Measurements from ENCODE around the gene PEAK1.
A peak's percentile ranks its signal among the peaks of the same experiment; 100 is the strongest.

Gene PEAK1

DNA sequence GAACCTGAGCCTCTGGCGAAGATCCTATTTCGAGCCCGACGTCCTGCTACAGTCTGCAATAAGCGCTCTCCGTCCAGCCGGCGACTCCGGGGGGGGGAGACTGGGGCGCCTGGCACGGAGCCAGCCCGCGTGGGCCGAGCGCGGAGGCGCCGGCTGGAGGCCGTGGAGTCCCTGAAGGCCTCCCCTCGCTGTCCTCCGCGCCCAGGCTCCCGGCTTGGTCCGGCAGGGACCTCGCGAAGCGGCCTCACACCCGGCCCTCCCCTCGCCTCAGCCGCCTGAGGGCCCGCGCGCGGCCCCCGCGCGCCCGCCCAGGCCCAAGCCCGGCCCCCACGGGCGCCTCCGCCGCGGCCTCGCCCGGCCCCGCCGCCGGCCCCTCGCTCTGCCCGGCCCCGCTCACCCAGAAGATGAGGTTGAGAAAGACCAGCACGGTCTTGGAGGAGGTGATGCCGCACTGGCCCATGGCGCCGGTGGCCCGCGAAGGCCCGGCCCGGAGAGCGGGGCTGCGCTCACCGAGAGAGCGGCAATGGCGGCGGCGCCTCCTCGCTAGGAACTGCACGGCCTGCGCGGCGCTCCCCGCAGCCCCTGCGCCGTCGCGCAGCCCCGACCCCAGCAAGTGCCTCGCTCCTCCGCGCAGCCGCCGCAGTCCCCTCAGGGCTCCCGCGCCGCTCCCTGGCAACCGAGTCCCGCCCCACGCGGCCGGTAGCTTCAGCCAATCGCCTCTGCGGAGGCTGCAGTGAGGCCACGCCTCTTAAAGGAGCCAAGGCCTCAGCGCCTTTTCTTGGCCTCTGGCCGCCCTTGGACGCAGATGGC lies 349.2 kb downstream of the PEAK1 start, which contains the start of gene TSPAN3:
TSS of gene TSPAN3 (minus strand) at position 615 of the 810 bp plus-strand sequence. CDS start at position 460, 155 bp downstream.
- H3K36me3 ChIP-seq (ENCODE audit: insufficient read depth, low read length) = no peaks in the 10 kb centered on the region
- H3K9me3 ChIP-seq (ENCODE audit: control insufficient read depth, insufficient read depth, low read length) = no peaks in the 10 kb centered on the region
- H3K9ac ChIP-seq (ENCODE audit: low read depth, low read length) = peak within 1 kb of the TSS; percentile 77
- H3K4me1 ChIP-seq (ENCODE audit: insufficient read depth, low read length) = peaks cover 5% of the 10 kb centered on the region; the same call in 1 of the 2 replicates

DNA sequence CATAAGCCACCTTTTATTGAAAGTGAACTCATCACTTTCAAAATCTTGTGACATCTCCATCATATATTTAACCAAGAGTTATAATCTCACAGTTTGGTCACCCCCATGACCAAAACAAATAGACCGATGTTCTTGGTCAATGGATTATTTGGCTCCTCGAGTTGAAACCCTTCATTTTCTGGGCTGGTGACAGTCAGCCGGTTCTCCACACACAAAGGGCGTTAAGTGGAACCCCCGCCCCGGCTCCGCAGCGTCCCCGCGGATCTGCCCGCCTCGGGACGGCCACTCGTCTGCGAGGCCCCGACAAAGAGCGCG lies 349.8 kb downstream of the PEAK1 start:
- Histone ChIP-seq H3K36me3 (ENCODE audit: insufficient read depth, low read length) (no peaks in the 10 kb centered on the region), H3K9ac (ENCODE audit: low read depth, low read length) (peak overlapping the region; percentile 77), H3K9me3 (ENCODE audit: control insufficient read depth, insufficient read depth, low read length) (no peaks in the 10 kb centered on the region), H3K4me1 (ENCODE audit: insufficient read depth, low read length) (peaks cover 5% of the 10 kb centered on the region; the same call in 1 of the 2 replicates)

DNA sequence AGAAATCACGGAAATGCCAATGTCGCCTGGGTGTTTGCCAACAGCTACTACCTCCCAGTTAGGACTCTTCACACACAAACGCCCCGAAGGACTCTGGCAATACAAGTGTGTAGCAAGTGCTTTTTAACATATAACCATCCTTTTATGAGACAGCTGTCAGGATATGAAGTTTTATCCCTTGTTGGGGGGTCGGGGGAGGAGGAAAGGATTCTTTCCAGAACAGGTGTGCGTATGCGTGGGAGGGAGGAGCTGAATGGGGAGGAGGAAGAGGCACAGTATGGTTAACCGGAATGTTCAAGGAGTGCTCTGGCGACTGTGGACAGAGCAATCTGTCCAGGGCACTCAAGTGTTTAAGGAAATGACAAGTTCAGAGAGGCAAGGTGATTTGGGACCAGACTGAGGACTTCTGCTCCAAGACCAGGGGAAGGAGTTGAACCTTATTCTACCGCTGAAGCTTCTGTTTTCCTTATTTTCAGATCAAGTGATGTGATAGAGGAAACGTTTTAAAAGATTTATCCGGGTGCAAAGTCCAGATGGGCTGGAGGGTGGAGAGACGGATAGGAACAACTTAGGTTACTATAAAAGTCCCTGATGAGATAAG lies 350.3 kb downstream of the PEAK1 start:
- H3K9me3 ChIP-seq (ENCODE audit: control insufficient read depth, insufficient read depth, low read length) = no peaks in the 10 kb centered on the region
- no peaks in the 10 kb centered on the region for H3K36me3 ChIP-seq (ENCODE audit: insufficient read depth, low read length)
- H3K9ac ChIP-seq (ENCODE audit: low read depth, low read length) = peak overlapping the region; percentile 77; the same call in 1 of the 2 replicates
- H3K4me1 ChIP-seq (ENCODE audit: insufficient read depth, low read length) = peaks cover 10% of the 10 kb centered on the region; the same call in 1 of the 2 replicates

DNA sequence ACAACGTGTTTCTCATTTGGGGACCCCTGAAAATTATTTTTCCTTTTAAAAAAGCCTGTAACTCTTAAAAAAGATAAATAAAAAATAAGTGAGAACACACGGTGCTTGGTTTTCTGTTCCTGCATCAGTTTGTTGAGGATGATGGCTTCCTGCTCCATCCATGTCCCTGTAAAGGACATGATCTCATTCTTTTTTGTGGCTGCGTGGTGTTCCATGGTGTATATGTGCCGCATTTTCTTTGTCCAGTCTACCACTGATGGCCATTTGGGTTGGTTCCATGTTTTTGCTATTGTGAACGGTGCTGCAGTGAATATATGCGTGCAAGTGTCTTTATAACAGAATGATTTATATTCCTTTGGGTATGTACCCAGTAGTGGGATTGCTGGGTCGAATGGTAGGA lies 351.3 kb downstream of the PEAK1 start:
- no peak overlapping the region for H3K9ac ChIP-seq (ENCODE audit: low read depth, low read length)
- H3K36me3 ChIP-seq (ENCODE audit: insufficient read depth, low read length) = no peaks in the 10 kb centered on the region
- peaks cover 20% of the 10 kb centered on the region for H3K4me1 ChIP-seq (ENCODE audit: insufficient read depth, low read length)
- H3K9me3 ChIP-seq (ENCODE audit: control insufficient read depth, insufficient read depth, low read length) = no peaks in the 10 kb centered on the region

DNA sequence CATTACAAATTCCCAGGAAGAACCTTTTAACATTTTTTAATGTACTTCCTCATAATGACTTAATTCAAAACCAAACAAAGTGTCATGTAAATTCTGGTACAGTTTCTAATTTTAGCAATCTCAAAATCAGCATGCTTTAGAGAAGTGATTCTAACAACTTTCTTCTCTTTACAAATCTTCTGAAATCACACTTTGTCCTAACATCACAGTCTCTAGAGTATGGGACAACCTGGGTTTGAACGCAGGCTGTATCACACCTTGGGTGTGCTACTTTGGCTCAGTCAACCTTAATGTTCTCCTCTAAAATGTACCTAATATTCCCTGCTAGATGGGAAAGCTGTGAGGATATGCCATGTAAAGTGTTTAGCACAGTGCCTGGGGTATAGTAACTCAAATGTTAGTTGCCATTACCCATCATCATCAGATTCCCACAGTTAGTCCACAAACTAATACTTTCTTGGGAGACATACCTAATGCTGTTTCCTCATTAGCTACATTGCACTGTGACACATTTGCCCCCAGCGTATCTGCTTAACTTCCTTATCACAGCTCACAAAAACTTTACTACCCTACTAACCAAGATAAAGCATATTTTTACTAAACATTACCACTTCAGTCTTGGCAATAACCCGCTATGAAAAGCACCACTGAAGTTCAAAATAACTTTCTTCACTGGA lies 352.1 kb downstream of the PEAK1 start:
- H3K36me3 ChIP-seq (ENCODE audit: insufficient read depth, low read length) = no peaks in the 10 kb centered on the region
- H3K9ac ChIP-seq (ENCODE audit: low read depth, low read length) = no peak overlapping the region
- H3K4me1 ChIP-seq (ENCODE audit: insufficient read depth, low read length) = peaks cover 20% of the 10 kb centered on the region
- no peaks in the 10 kb centered on the region for H3K9me3 ChIP-seq (ENCODE audit: control insufficient read depth, insufficient read depth, low read length)

DNA sequence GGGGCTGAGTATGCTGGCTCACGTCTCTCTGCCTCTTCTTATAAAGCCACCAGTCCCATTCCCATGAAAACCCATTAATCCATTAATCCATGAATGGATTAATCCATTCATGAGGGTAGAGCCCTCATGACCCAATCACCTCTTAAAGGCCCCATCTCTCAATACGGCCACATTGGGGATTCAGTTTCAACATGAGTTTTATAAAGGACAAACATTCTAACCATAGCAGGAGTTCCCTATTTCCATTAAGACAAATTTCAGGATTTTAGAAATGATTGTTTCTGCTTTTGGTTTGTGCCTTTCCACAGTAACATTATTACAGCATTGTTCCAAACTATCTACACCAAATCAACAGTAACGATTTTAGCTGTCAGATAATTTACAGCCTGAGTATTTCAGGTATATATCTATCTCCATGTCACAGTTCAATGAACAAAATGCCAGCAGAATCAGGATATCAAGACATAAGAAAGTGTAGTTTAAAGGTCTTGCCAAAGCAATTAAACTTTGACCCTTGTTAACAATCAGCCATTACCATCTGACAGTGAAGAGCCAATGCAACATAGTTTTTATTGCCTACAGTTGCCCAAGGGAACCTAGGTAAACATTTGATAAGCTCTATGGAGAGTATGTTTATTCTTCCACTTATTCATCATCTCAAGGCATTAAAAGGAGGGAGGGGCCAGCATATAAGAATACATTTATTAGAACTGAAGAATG lies 352.8 kb downstream of the PEAK1 start:
- Histone ChIP-seq H3K4me1 (ENCODE audit: insufficient read depth, low read length) (peaks cover 20% of the 10 kb centered on the region), H3K9me3 (ENCODE audit: control insufficient read depth, insufficient read depth, low read length) (no peaks in the 10 kb centered on the region), H3K9ac (ENCODE audit: low read depth, low read length) (no peak overlapping the region), H3K36me3 (ENCODE audit: insufficient read depth, low read length) (no peaks in the 10 kb centered on the region)

DNA sequence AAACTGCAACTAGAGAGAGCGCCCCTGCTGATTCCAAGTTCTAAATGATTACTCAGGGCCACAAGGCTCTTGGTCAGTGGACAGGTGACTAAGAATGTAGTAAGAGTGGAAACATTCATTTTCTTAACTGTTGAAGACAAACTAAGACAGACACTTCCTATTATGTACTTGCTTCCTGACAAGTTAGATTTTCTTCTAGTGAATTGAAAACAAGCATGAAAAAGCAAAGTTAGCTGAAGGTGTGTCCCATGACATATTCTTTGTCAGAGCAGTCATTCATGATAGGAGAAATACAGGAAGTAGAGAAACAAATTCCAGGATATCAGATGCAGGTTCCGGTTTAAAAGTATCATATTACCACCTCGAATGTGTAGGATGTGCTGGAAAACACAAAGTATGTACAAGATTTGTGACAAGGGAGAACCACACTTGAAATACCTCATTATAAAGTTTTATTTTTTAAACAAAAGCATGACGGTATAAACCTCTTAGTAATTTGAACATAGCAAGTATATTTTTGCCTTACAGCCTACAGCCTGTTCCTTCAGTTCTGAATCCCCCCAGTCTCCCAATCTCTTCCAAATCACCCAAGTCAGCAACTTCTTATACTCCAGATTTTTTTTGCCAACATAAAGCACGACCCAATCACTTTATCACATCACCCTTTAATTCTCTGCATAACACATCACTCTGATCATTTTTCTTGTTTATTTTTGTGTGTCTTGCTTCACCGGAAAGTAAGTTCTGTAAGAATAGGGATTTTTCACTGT lies 355.2 kb downstream of the PEAK1 start:
- Histone ChIP-seq H3K9me3 (ENCODE audit: control insufficient read depth, insufficient read depth, low read length) (no peaks in the 10 kb centered on the region), H3K9ac (ENCODE audit: low read depth, low read length) (no peak overlapping the region), H3K4me1 (ENCODE audit: insufficient read depth, low read length) (peaks cover 29% of the 10 kb centered on the region), H3K36me3 (ENCODE audit: insufficient read depth, low read length) (no peaks in the 10 kb centered on the region)

DNA sequence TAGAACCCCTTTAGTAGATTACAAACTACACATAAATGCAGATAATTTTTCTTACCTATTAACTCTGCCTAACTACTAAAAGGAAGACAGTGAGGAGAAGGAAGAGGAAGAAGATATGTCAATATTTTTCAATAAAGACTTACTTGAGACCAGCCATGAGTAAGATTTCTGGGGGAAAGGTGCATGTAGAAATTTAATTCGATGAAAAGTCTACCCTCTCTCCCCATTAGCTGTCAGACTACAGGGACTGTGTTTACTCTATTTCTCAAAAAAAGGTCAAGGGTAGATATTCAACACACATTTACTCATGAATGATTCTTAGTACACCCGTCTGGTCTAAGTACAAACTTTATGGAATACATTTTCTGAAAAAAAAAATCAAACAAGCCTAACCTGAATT lies 355.8 kb downstream of the PEAK1 start:
- no peaks in the 10 kb centered on the region for H3K9me3 ChIP-seq (ENCODE audit: control insufficient read depth, insufficient read depth, low read length)
- H3K4me1 ChIP-seq (ENCODE audit: insufficient read depth, low read length) = peaks cover 26% of the 10 kb centered on the region
- H3K9ac ChIP-seq (ENCODE audit: low read depth, low read length) = no peak overlapping the region
- H3K36me3 ChIP-seq (ENCODE audit: insufficient read depth, low read length) = no peaks in the 10 kb centered on the region

DNA sequence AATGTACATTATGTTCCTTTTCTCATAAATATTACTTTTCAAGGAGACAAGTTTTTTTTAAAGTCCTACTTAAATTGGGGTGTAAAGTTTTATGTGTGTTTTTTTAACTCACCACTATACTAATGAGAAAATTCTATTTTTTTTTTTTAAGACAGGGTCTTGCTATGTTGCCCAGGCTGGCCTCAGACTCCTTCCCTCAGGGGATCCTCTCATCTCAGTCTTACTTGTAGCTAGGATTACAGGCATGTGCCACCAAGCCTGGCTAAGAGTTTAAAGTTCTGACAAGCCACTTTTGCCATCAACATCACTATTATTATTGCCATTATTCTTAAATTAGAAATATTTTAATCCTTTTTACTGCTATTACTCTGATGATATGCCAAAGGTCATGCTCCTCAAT lies 356.7 kb downstream of the PEAK1 start:
- Histone ChIP-seq H3K9ac (ENCODE audit: low read depth, low read length) (no peak overlapping the region), H3K9me3 (ENCODE audit: control insufficient read depth, insufficient read depth, low read length) (no peaks in the 10 kb centered on the region), H3K4me1 (ENCODE audit: insufficient read depth, low read length) (peaks cover 26% of the 10 kb centered on the region), H3K36me3 (ENCODE audit: insufficient read depth, low read length) (no peaks in the 10 kb centered on the region)

DNA sequence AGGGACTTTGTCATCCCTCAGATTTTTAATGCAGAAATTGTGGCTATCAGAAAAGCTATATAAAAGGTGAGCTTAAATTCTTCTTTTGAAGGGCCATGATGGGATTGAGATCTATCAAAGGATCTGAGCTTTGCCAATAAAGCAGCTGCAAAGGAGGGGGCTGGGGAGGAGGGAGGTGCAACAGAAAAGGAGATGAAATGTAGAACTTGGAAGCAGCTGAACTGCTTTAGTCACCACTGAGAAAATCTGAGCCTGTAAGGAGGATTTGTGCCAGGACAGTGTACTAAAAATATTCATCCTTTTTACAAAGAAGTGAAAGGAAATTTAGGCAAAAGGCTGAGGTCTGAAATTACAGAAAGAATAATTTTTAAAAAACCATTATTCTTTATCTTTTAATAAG lies 359.4 kb downstream of the PEAK1 start:
- H3K36me3 ChIP-seq (ENCODE audit: insufficient read depth, low read length) = no peaks in the 10 kb centered on the region
- no peaks in the 10 kb centered on the region for H3K9me3 ChIP-seq (ENCODE audit: control insufficient read depth, insufficient read depth, low read length)
- peaks cover 34% of the 10 kb centered on the region for H3K4me1 ChIP-seq (ENCODE audit: insufficient read depth, low read length)
- no peak overlapping the region for H3K9ac ChIP-seq (ENCODE audit: low read depth, low read length)

DNA sequence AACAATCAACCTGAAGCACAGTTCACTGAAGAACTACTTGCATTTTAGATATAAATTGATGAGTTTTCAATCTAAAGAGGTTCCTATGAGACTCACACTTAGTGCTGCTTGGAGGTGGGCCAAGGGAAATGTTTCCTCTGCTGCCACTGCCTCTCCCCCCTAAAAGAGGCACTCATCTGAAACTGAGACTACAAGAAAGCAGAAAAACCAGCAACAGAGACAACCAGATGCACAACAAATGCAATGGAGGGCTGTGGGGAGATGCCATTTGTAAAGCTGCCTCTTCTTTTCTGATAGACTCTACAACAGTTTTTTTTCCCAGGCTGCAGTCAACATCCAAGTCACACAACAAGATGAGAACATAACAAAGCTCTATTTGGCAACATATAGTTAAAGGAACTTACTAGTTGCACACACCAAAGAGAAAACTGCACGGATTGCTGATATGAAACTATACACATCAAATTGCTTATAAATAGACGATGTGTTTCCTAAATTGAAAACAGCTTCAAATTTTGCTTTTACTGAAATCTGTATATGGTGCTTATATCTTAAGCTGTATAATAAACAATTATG lies 360.0 kb downstream of the PEAK1 start:
- H3K9ac ChIP-seq (ENCODE audit: low read depth, low read length) = no peak overlapping the region; the same call in 1 of the 2 replicates
- peaks cover 32% of the 10 kb centered on the region for H3K4me1 ChIP-seq (ENCODE audit: insufficient read depth, low read length)
- H3K36me3 ChIP-seq (ENCODE audit: insufficient read depth, low read length) = no peaks in the 10 kb centered on the region
- no peaks in the 10 kb centered on the region for H3K9me3 ChIP-seq (ENCODE audit: control insufficient read depth, insufficient read depth, low read length)

DNA sequence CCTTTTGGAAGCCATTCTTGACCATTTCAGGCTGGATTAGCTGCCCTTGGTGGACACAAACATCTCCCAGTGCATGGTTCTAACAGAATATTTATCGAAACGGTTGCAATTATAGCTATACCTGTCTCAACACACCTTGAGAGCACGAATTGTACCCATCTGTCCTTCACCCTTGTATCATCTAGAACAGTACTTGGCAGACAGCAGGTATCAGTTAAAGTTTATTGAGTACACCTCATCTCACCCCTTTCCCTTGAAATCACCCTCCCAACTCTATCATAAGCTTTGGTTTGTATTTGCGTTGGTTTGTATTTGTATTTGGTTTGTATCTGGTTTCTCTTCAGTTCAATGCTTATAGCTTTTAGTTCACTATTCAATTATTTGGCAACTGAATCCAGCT lies 361.4 kb downstream of the PEAK1 start:
- Histone ChIP-seq H3K36me3 (ENCODE audit: insufficient read depth, low read length) (no peaks in the 10 kb centered on the region), H3K9ac (ENCODE audit: low read depth, low read length) (no peak overlapping the region), H3K4me1 (ENCODE audit: insufficient read depth, low read length) (peaks cover 26% of the 10 kb centered on the region), H3K9me3 (ENCODE audit: control insufficient read depth, insufficient read depth, low read length) (no peaks in the 10 kb centered on the region)

DNA sequence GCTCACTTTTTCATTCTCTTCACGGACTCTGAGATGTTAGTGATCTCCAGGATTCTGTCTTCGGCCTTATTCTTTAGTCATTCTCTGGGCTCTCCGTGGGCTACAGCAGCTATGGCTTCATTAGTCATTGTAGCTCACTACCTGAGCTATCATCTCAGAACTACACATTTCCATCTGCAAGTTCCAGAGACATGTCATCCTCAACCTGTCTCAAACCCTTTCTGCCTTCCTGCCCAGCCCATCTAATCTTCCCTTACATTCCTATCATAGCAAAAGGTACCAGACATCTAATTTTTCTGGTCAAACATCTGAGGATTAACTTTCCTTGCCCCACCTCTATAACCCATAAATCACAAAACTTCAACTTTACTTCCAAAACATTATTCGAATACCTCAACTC lies 362.2 kb downstream of the PEAK1 start:
- peaks cover 26% of the 10 kb centered on the region for H3K4me1 ChIP-seq (ENCODE audit: insufficient read depth, low read length)
- H3K9me3 ChIP-seq (ENCODE audit: control insufficient read depth, insufficient read depth, low read length) = no peaks in the 10 kb centered on the region
- H3K9ac ChIP-seq (ENCODE audit: low read depth, low read length) = no peak overlapping the region
- no peaks in the 10 kb centered on the region for H3K36me3 ChIP-seq (ENCODE audit: insufficient read depth, low read length)

Data from ES-I3 (cell line).